ENCODE results near the gene FADD.

Gene FADD

GRCh38 chr11:70202920-70203750, at the start of gene FADD:
TSS of gene FADD (plus strand) at chr11:70203296. CDS start at chr11:70203460, 164 bp downstream.
- peak; percentile 66 to 88 (median 74) for DNase-seq (ENCODE audit: low read depth in 2 of 3, low spot score in 2 of 3)

GRCh38 chr11:70155386-70155785, 47.7 kb upstream of the FADD start:
- no peak for DNase-seq (ENCODE audit: low read depth in 2 of 3, low spot score in 2 of 3)

GRCh38 chr11:70156291-70157037, 46.6 kb upstream of the FADD start:
- no peak for DNase-seq (ENCODE audit: low read depth in 2 of 3, low spot score in 2 of 3)

- no peak for DNase-seq (ENCODE audit: low read depth in 2 of 3, low spot score in 2 of 3)
Measured at GRCh38 chr11:70158201-70158600, 44.9 kb upstream of the FADD start.

- no peak for DNase-seq (ENCODE audit: low read depth in 2 of 3, low spot score in 2 of 3)
Measured at GRCh38 chr11:70158757-70159389, 44.2 kb upstream of the FADD start.

GRCh38 chr11:70159627-70160570, 43.2 kb upstream of the FADD start:
- DNase-seq (ENCODE audit: low read depth in 2 of 3, low spot score in 2 of 3), result no peak

- DNase-seq (ENCODE audit: low read depth in 2 of 3, low spot score in 2 of 3), result no peak
Measured at GRCh38 chr11:70161043-70161625, 42.0 kb upstream of the FADD start.

GRCh38 chr11:70164705-70165104, 38.4 kb upstream of the FADD start:
- no peak for DNase-seq (ENCODE audit: low read depth in 2 of 3, low spot score in 2 of 3)

GRCh38 chr11:70167120-70167519, 36.0 kb upstream of the FADD start:
- DNase-seq (ENCODE audit: low read depth in 2 of 3, low spot score in 2 of 3), result no peak

GRCh38 chr11:70167723-70168404, 35.2 kb upstream of the FADD start:
- DNase-seq (ENCODE audit: low read depth in 2 of 3, low spot score in 2 of 3), result no peak

- no peak for DNase-seq (ENCODE audit: low read depth in 2 of 3, low spot score in 2 of 3)
Measured at GRCh38 chr11:70168405-70168754, 34.7 kb upstream of the FADD start.

- DNase-seq (ENCODE audit: low read depth in 2 of 3, low spot score in 2 of 3), result no peak
Measured at GRCh38 chr11:70169127-70169526, 34.0 kb upstream of the FADD start.

- DNase-seq (ENCODE audit: low read depth in 2 of 3, low spot score in 2 of 3), result no peak
Measured at GRCh38 chr11:70169632-70170031, 33.5 kb upstream of the FADD start.

GRCh38 chr11:70170596-70171210, 32.4 kb upstream of the FADD start:
- DNase-seq (ENCODE audit: low read depth in 2 of 3, low spot score in 2 of 3), result no peak

- DNase-seq (ENCODE audit: low read depth in 2 of 3, low spot score in 2 of 3), result no peak
Measured at GRCh38 chr11:70173018-70173417, 30.1 kb upstream of the FADD start.

- no peak for DNase-seq (ENCODE audit: low read depth in 2 of 3, low spot score in 2 of 3)
Measured at GRCh38 chr11:70174547-70175235, 28.4 kb upstream of the FADD start.

GRCh38 chr11:70175236-70175698, 27.8 kb upstream of the FADD start:
- no peak for DNase-seq (ENCODE audit: low read depth in 2 of 3, low spot score in 2 of 3)

GRCh38 chr11:70176940-70177689, 26.0 kb upstream of the FADD start:
- DNase-seq (ENCODE audit: low read depth in 2 of 3, low spot score in 2 of 3), result peak; percentile 7 to 59 (median 16)

Measured in activated CD8-positive, alpha-beta memory T cell treated with anti-CD3 and anti-CD28 coated beads for 48 hours (primary cell).